GM06990 (cell line): ENCODE results near the gene COBLL1.

Source experiments
- DNase-seq: peaks from one replicate; pipeline ENCODE4 v3.0.0-alpha.2; 2011; ENCODE audit not compliant: insufficient read length; ENCODE audit errors: extremely low read depth
- H3K27me3 ChIP-seq: replicated peaks from 2 replicates; pipeline ENCODE4 v1.6.0; 2011; ENCODE audit warnings: low read length; ENCODE audit not compliant: control insufficient read depth, insufficient read depth
- H3K36me3 ChIP-seq: 2 replicates; pipeline ENCODE4 v1.5.1; 2011; ENCODE audit warnings: low read length; ENCODE audit not compliant: control insufficient read depth, insufficient read depth
- H3K4me3 ChIP-seq: replicated peaks from 2 replicates; pipeline ENCODE4 v1.5.1; 2011; ENCODE audit warnings: low read depth, mild to moderate bottlenecking, control low read depth, low read length
- TF ChIP-seq, protein P1 (sequence below): IDR thresholded peaks from 2 replicates; pipeline ENCODE4 v1.5.1; 2011; ENCODE audit warnings: low read length, control low read depth, mild to moderate bottlenecking, inconsistent platforms; ENCODE audit not compliant: insufficient read depth, poor library complexity, severe bottlenecking

COBLL1 gene

GRCh38 chr2:164773635-164774034 lies 68.0 kb downstream of the COBLL1 start:
- no peaks in the 10 kb centered on the region for H3K27me3 ChIP-seq
- DNase-seq = no peak
- H3K4me3 ChIP-seq = no peak overlapping the region
- H3K36me3 ChIP-seq = no peaks in the 10 kb centered on the region
- TF ChIP-seq, protein P1, sequence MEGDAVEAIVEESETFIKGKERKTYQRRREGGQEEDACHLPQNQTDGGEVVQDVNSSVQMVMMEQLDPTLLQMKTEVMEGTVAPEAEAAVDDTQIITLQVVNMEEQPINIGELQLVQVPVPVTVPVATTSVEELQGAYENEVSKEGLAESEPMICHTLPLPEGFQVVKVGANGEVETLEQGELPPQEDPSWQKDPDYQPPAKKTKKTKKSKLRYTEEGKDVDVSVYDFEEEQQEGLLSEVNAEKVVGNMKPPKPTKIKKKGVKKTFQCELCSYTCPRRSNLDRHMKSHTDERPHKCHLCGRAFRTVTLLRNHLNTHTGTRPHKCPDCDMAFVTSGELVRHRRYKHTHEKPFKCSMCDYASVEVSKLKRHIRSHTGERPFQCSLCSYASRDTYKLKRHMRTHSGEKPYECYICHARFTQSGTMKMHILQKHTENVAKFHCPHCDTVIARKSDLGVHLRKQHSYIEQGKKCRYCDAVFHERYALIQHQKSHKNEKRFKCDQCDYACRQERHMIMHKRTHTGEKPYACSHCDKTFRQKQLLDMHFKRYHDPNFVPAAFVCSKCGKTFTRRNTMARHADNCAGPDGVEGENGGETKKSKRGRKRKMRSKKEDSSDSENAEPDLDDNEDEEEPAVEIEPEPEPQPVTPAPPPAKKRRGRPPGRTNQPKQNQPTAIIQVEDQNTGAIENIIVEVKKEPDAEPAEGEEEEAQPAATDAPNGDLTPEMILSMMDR = no peak

GRCh38 chr2:164773091-164773490 lies 68.5 kb downstream of the COBLL1 start:
- no peaks in the 10 kb centered on the region for H3K36me3 ChIP-seq
- TF ChIP-seq, protein P1 = no peak
- no peaks in the 10 kb centered on the region for H3K27me3 ChIP-seq
- no peak for DNase-seq
- no peak overlapping the region for H3K4me3 ChIP-seq

GRCh38 chr2:164771897-164772296 lies 69.7 kb downstream of the COBLL1 start:
- no peak for DNase-seq
- Histone ChIP-seq H3K4me3 (no peak overlapping the region), H3K36me3 (no peaks in the 10 kb centered on the region), H3K27me3 (no peaks in the 10 kb centered on the region)
- TF ChIP-seq, protein P1 = no peak

GRCh38 chr2:164770421-164770916 lies 71.2 kb downstream of the COBLL1 start:
- H3K4me3 ChIP-seq = no peak overlapping the region
- no peaks in the 10 kb centered on the region; the same call in 1 of the 2 replicates for H3K27me3 ChIP-seq
- no peaks in the 10 kb centered on the region for H3K36me3 ChIP-seq
- no peak for DNase-seq
- TF ChIP-seq, protein P1 = no peak

- TF ChIP-seq, protein P1 = no peak
- Histone ChIP-seq H3K36me3 (no peaks in the 10 kb centered on the region), H3K4me3 (no peak overlapping the region), H3K27me3 (no peaks in the 10 kb centered on the region; the same call in 1 of the 2 replicates)
- no peak for DNase-seq
Observed at GRCh38 chr2:164766954-164767320, 74.7 kb downstream of the COBLL1 start.
